Measurements from ENCODE around the gene GEMIN8.

Gene GEMIN8

DNA sequence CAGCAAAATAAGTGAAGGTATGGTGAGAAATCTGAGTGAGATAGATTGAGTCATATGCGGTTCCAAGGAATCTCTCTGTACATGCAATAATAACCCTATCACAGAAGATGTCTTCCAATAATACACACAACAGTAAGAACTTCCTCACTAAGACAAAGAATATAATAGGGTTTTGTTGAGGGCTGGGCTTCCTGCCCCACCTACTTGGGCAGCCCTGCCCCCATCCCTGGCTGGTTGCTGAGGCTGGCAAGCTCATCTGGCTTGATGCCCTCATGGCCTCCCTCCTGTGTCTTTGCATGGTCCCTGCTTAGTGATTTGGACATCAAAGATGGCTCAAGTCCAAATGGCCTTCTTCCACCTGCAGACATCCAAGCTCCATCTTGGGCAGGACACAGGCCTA, 2.7 kb downstream of the GEMIN8 start:
- in situ Hi-C loops (cut with HindIII; ENCODE audit: low sequenced_read_pairs) = no loop called here

DNA sequence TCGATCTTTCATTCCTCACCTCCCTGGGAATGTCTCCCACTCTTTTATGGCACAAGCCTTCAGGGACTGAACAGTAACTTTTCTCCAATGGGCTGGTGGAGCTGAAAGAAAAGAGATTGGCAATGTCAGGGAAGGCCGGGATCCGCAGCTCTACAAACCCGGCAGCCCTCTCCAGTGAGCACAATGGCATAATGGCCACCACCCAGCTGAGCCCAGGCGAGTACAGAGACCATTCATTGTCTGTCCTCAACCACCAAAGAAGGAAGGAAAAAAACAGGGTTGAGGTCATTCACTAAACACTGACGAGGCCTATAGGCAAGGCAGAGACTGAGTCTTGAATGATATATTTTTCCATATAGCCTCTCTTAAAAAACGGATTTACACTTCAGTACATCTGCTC, 3.6 kb downstream of the GEMIN8 start:
- in situ Hi-C loops (cut with HindIII; ENCODE audit: low sequenced_read_pairs) = no loop called here
- DNase-seq (ENCODE audit: low read depth) = no peak
- TF ChIP-seq, protein P1, sequence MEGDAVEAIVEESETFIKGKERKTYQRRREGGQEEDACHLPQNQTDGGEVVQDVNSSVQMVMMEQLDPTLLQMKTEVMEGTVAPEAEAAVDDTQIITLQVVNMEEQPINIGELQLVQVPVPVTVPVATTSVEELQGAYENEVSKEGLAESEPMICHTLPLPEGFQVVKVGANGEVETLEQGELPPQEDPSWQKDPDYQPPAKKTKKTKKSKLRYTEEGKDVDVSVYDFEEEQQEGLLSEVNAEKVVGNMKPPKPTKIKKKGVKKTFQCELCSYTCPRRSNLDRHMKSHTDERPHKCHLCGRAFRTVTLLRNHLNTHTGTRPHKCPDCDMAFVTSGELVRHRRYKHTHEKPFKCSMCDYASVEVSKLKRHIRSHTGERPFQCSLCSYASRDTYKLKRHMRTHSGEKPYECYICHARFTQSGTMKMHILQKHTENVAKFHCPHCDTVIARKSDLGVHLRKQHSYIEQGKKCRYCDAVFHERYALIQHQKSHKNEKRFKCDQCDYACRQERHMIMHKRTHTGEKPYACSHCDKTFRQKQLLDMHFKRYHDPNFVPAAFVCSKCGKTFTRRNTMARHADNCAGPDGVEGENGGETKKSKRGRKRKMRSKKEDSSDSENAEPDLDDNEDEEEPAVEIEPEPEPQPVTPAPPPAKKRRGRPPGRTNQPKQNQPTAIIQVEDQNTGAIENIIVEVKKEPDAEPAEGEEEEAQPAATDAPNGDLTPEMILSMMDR (IDR thresholded peaks at IDR 0.05; ENCODE audit: low read depth, low read length, missing control alignments) = no peak

More for the DNA sequence above, 2.7 kb downstream of the GEMIN8 start:
- no peak overlapping the region for H3K4me3 ChIP-seq (ENCODE audit: low read depth, low read length)
- TF ChIP-seq, protein P1 (IDR thresholded peaks at IDR 0.05; ENCODE audit: low read depth, low read length, missing control alignments) = no peak
- no peak for DNase-seq (ENCODE audit: low read depth)

DNA sequence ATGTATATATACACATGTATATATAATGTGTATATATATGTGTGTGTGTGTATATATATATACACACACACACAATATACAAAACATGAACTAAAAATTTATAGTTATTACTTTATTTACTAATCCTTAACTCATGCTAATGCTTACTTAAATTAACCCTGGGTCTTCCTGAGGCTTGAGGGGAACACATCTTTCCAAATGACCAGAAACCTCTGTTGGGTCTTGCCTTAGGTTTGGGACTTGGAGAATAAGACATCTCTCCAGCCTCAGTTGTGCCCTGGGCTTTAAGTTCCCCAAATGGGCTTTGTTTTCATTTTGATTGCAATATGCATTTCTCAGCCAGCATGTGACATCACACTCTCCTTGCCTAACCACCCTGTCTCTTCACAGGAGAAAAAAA, 7.7 kb downstream of the GEMIN8 start:
- in situ Hi-C loops (cut with HindIII; ENCODE audit: low sequenced_read_pairs) = no loop called here
- DNase-seq (ENCODE audit: low read depth) = no peak

More for the DNA sequence above, 3.6 kb downstream of the GEMIN8 start:
- H3K4me3 ChIP-seq (ENCODE audit: low read depth, low read length) = no peak overlapping the region

DNA sequence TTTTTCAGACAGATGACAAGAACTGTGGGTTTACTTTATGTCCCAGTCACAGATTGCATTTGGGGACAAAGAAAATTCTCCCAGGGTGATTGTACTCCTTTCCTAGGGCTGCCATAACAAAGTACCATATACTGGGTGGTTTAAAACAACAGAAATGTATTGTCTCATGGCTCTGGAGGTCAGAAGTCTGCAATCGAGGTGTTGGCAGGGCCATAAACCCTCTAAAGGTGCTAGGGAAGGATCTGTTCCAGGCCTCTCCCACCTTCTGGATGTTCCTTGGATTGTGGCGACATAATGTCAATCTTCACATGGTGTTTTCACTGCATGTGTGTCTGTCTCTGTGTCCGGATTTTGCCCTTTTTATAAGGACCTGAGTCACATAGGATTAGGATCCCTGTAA, 12.3 kb downstream of the GEMIN8 start:
- in situ Hi-C loops (cut with HindIII; ENCODE audit: low sequenced_read_pairs) = no loop called here
- H3K4me3 ChIP-seq (ENCODE audit: low read depth, low read length) = no peak overlapping the region
- TF ChIP-seq, protein P1 (IDR thresholded peaks at IDR 0.05; ENCODE audit: low read depth, low read length, missing control alignments) = no peak
- DNase-seq (ENCODE audit: low read depth) = no peak

More for the DNA sequence above, 7.7 kb downstream of the GEMIN8 start:
- no peak overlapping the region for H3K4me3 ChIP-seq (ENCODE audit: low read depth, low read length)
- TF ChIP-seq, protein P1 (IDR thresholded peaks at IDR 0.05; ENCODE audit: low read depth, low read length, missing control alignments) = no peak

DNA sequence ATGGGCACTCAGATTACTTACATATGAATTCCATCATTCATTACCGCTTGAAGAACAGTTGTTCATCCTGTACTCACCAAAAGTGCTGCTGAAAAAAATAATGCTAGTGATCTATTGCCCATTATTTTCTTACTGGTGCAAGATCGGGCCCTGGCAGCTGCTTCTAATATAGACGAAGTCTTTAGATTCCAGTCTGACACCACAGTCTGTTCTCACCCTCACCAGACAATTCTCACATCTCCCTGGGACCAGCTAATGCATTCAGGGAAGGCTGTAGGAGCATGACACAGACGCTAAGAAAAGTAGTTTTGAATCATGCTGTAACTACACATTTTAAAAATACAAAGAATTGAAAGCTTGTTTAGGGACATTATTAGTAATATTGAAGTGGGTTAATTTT, 13.8 kb downstream of the GEMIN8 start:
- no peak for DNase-seq (ENCODE audit: low read depth)
- in situ Hi-C loops (cut with HindIII; ENCODE audit: low sequenced_read_pairs) = no loop called here
- TF ChIP-seq, protein P1 (IDR thresholded peaks at IDR 0.05; ENCODE audit: low read depth, low read length, missing control alignments) = no peak
- H3K4me3 ChIP-seq (ENCODE audit: low read depth, low read length) = no peak overlapping the region

DNA sequence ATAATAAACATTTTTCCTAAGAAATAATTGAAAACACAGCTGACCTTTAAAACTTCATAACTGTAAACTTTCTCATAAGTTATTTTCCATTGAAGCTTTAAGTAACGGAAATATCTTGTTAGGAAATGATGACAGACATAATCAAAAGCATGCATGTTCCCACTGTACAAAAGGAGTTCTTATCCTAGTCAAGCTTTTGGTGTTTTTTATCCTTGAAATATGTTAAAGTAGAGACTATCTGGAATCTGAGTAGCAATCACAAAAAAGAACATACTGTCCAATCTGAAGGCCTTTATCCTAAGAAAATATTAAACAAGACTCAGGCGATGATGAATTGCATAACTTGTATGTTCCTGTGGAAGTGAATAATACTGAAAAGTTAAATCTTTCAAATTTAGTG, 14.4 kb downstream of the GEMIN8 start:
- TF ChIP-seq, protein P1 (IDR thresholded peaks at IDR 0.05; ENCODE audit: low read depth, low read length, missing control alignments) = no peak
- H3K4me3 ChIP-seq (ENCODE audit: low read depth, low read length) = no peak overlapping the region
- in situ Hi-C loops (cut with HindIII; ENCODE audit: low sequenced_read_pairs) = no loop called here
- DNase-seq (ENCODE audit: low read depth) = no peak

DNA sequence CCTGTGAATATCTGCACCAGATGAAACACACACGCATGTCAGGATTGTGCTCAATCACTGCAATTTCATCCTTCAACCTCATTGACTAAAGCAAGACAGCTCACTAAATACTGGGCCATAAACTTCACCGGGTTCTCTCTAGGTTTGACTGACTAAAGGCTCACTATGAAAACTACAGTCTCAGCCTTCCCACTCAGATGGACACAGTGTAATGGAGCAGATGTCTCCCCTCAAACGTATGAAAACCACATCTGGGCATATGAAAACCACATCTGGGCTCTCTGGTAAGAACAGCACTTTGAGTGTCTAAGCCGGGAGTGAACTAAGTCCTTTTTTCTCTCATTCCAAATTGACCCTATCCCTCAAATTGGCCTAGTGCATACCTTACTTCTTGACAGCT, 15.2 kb downstream of the GEMIN8 start:
- no peak overlapping the region for H3K4me3 ChIP-seq (ENCODE audit: low read depth, low read length)
- in situ Hi-C loops (cut with HindIII; ENCODE audit: low sequenced_read_pairs) = no loop called here
- DNase-seq (ENCODE audit: low read depth) = no peak
- TF ChIP-seq, protein P1 (IDR thresholded peaks at IDR 0.05; ENCODE audit: low read depth, low read length, missing control alignments) = no peak

Measured in astrocyte of the cerebellum (primary cell).